GM12878 (cell line): Measurements from ENCODE around the gene GLRX2. TPM values are rescaled to one million over a fixed set of nuclear protein-coding genes. Genes with fewer than 3 reads are reported as not detected.

ENCODE experiments used
- BACH1 ChIP-seq: fragments of 450-650 bp; IDR thresholded peaks from 2 replicates; pipeline ENCODE4 v1.6.1; 2017; ENCODE audit warnings: mild to moderate bottlenecking, borderline replicate concordance
- CBX5 ChIP-seq: sonication (generic); IDR thresholded peaks from 2 replicates; pipeline ENCODE4 v1.6.1; 2016; ENCODE audit warnings: low read depth, moderate library complexity, mild to moderate bottlenecking, inconsistent platforms
- CREM ChIP-seq: IDR thresholded peaks from 2 replicates; pipeline ENCODE4 v1.6.1; 2014; ENCODE audit warnings: antibody characterized with exemption, low read depth
- E2F4 ChIP-seq: IDR thresholded peaks from 2 replicates; pipeline ENCODE4 v1.6.1; 2012; ENCODE audit warnings: low read depth, low read length, improper control_type of control experiment
- KLF5 ChIP-seq: fragments of 450-650 bp; IDR thresholded peaks from 2 replicates; pipeline ENCODE4 v1.6.1; 2014; ENCODE audit warnings: mild to moderate bottlenecking; ENCODE audit not compliant: partially characterized antibody
- LARP7 ChIP-seq: fragments of 450-650 bp; IDR thresholded peaks from 2 replicates; pipeline ENCODE4 v1.6.1; 2017; ENCODE audit warnings: mild to moderate bottlenecking
- MEF2A ChIP-seq: IDR thresholded peaks from 2 replicates; pipeline ENCODE4 v1.6.1; 2011; ENCODE audit warnings: low read depth, mild to moderate bottlenecking, low read length, moderate library complexity; ENCODE audit not compliant: insufficient read depth
- MEF2B ChIP-seq: fragments of 450-650 bp; IDR thresholded peaks from 2 replicates; pipeline ENCODE4 v1.6.1; 2018; ENCODE audit warnings: mild to moderate bottlenecking, moderate library complexity; ENCODE audit not compliant: partially characterized antibody, poor library complexity, severe bottlenecking
- NRF1 ChIP-seq: conservative IDR thresholded peaks from 2 replicates; pipeline ENCODE4 v1.6.1; 2011; ENCODE audit warnings: mild to moderate bottlenecking, low read depth, low read length, improper control_type of control experiment
- POLR2A ChIP-seq: IDR thresholded peaks from 2 replicates; pipeline ENCODE4 v1.6.1; 2011; ENCODE audit warnings: low read depth, mild to moderate bottlenecking, low read length
- POLR2AphosphoS5 ChIP-seq: IDR thresholded peaks from 2 replicates; pipeline ENCODE4 v1.6.1; 2011; ENCODE audit warnings: mild to moderate bottlenecking, low read length, inconsistent platforms
- RBBP5 ChIP-seq: fragments of 200-600 bp; sonication (generic); conservative IDR thresholded peaks from 2 replicates; pipeline ENCODE4 v1.6.1; 2016
- REST ChIP-seq: IDR thresholded peaks from 2 replicates; pipeline ENCODE4 v1.6.1; 2012; ENCODE audit warnings: mild to moderate bottlenecking, low read depth, low read length
- TCF7 ChIP-seq: IDR thresholded peaks from 2 replicates; pipeline ENCODE4 v1.6.1; 2014; ENCODE audit warnings: antibody characterized with exemption, borderline replicate concordance
- ZBTB4 ChIP-seq: fragments of 450-650 bp; formaldehyde crosslinking; IDR thresholded peaks from 2 replicates; pipeline ENCODE4 v1.4.0; 2022; ENCODE audit warnings: mild to moderate bottlenecking, moderate library complexity
- ZNF687 ChIP-seq: fragments of 450-650 bp; IDR thresholded peaks from 2 replicates; pipeline ENCODE4 v1.6.1; 2017; ENCODE audit warnings: mild to moderate bottlenecking, moderate library complexity
- ZZZ3 ChIP-seq: IDR thresholded peaks from 2 replicates; pipeline ENCODE4 v1.6.1; 2011; ENCODE audit warnings: low read depth; ENCODE audit not compliant: control insufficient read depth, insufficient read length
- polyA plus RNA-seq, 11 experiments: library from polyadenylated mRNA; depleted of rRNA in 4 of 11; unstranded in 6 of 11; stranded (reverse) in 5 of 11; fragments of >200 nt; fragmentation: Nextera tagmentation in 4 of 11; fragmentation: Illumina TruSeq in 1 of 11; extraction: Ambion mirVana in 4 of 11; extraction: Trizol in 1 of 11; gene quantifications; 1 replicate in 1 of 11; 2 replicates in 10 of 11; pipeline versions ENCODE4 v1.2.1 to v1.2.3, GENCODE V29; 2011 to 2016; ENCODE audit warnings: inconsistent platforms in 2 of 11, missing spikeins in 2 of 11, low read depth in 1 of 11
- total RNA-seq, 4 experiments: library from RNA; depleted of rRNA in 3 of 4; stranded (reverse); fragments of >200 nt in 3 of 4; fragmentation: Illumina TruSeq in 1 of 4; extraction: Trizol in 1 of 4; gene quantifications; 2 replicates each; pipeline versions ENCODE4 v1.2.1 to v1.2.3, GENCODE V29; 2013 to 2021

GLRX2 gene
- total and polyA plus RNA-seq, 10 of the 15 experiments (the other 5 are each of a cell fraction or from before 2014, with no cell fraction given): 5.5 to 67.6 (median 16.6) TPM

GRCh38 chr1:193121616-193122593, 16.7 kb upstream of the GLRX2 start, which contains the start of gene CDC73 (continued):
- TF ChIP-seq ZNF687 (peak; percentile 95), RBBP5 (peak; percentile 70; the same call in 1 of the 2 replicates), REST (no peak), MEF2A (peak; percentile 84), E2F4 (peak; percentile 8; the same call in 1 of the 2 replicates), ZBTB4 (CRISPR knock-in tag) (no peak), CBX5 (peak; percentile 99), ZZZ3 (no peak), BACH1 (peak; percentile 86), POLR2A (peak; percentile 97), CREM (peak; percentile 70), KLF5 (peak; percentile 76), POLR2AphosphoS5 (peak; percentile 91), TCF7 (no peak; the same call in 1 of the 2 replicates), NRF1 (no peak), LARP7 (peak; percentile 95), MEF2B (peak; percentile 97)
